HG02884 (cell line): Measurements from ENCODE around the gene FCHSD2.
"Not testable (repeated sequence)": the region's sequence is repeated elsewhere in the genome, so short reads cannot be mapped to it uniquely, and the experiment has no call there.

Source experiments
- ATAC-seq: cut with Tn5 transposase; IDR thresholded peaks from one replicate; pipeline ENCODE4 v1.9.1; 2021; ENCODE audit warnings: mild to moderate bottlenecking, moderate library complexity; ENCODE audit not compliant: unreplicated experiment

Gene FCHSD2

DNA sequence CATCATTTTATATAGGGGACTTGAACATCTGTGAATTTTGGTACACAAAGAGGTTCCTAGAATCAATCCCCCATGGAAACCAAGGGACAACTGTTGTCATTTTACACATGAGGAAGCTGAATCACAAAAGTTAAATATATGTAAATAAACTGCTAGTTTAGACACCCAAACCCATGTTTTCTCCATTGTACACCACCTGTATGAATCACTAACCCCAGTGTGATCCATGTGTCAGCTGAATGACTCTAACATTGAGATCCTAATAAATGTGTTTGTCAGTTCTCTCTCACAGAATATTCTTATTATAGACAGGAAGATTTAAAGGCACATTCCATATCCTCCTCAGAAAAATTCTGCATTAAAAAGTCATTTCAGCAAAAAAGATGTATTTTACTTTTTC lies 244.6 kb downstream of the FCHSD2 start:
- no peak for ATAC-seq

DNA sequence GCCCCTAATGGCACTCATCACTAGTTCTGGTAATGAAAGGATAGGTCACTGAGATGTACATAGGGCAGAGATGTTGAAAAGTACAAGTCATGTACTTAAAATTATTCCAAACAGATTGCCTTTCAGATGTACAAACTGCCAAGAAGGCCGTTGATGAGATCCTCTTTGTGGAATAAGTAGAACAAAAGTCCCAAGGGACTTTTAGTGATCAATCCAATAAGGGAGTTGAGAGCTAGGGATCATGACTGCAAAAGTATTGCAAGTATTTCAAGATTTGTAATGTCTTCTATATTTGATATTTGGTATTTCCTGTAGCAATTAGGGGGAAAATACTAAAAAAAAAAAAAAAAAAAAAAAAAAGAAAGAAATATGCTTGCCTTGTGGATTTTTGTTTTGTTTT lies 245.7 kb downstream of the FCHSD2 start:
- no peak for ATAC-seq

DNA sequence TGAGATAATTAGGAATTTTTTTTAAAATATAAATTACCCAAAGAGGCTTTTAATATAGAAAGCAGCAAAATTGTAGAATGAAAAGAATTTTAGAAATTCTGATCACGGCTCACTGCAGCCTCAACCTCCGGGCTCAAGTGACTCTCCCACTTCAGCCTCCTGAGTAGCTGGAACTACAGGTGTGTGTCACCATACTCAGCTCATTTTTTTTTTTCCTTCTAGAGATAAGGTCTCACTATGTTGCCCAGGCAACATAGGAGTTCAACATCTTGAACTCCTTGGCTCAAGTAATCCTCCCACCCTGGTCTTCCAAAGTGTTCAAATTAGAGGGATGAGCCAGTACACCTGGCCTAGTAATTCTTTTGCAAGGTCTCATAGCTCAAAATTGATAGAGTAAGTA lies 251.2 kb downstream of the FCHSD2 start:
- no peak for ATAC-seq

DNA sequence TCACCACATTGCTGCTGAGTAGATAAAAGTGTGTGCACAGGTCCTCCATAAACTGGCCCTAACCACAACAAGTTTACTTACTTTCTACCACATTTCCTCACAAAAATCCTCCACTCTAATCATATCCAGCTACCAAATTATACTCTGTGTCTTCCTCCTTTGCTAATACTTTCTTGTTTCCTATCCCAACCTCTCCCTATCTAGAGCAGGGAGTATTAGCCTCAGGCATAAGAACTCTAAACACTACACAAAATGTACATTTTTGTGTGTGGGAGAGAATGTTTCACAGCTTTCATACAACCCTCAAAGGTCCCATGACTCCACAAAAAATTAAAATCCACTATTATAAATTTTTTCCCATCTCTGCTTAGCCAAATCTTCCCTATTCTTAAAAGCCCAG lies 255.5 kb downstream of the FCHSD2 start:
- ATAC-seq: no peak

DNA sequence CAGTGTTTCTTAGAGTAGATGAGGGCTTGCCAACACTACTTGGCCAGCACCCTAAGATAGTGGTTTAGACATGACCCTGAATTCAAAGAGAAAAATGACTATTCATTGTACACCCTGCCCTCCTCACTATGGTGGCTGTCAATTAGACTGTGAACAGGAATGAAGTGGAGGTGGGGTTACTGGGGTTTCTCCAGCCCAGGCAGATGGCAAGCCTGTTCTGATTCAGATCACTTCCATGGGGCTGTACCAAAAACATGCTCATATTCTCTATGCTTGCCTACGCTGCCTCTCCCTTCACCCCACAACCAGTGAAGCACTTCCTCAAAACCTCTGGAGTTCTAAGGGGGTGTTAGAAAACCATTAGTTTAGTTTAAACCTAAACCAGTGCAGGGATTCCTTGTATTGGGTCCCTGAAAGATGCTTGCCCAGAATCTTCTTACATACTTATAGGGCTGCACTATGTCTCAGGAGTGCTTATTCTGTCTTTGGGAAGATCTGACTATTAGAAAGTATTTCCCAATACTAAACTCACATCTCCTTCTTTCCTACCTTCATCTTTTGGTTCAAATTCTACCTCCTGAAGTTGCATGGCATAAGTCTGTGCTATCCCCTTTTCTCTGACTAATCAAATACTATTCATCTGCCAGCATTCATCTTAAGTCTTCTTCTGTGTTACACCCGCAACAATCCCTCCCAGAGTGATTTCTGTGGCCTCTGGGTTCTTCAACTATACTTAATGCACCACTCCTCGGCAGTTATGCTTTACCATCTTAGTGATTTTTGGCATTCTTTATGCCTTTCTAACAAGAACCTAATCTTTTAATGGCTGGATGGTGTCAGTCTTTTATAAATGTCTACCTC lies 256.1 kb downstream of the FCHSD2 start:
- no peak for ATAC-seq

DNA sequence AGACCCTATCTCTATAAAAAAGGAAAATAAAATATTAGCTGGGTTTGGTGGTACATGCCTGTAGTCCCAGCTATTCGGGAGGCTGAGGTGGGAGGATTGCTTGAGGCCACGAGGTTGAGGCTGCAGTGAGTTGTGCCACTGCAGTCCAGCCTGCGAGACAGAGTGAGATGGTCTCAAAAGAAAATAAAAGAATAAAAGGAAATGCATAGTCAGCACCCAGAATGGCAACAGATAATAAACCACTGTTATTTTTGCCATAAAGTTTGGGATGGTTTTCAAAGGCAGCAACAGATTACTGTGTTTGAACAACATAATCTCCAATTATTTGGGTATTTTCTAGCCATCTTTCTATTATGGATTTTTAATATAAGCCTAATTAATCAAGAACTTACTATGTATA lies 266.0 kb downstream of the FCHSD2 start:
- no peak for ATAC-seq

DNA sequence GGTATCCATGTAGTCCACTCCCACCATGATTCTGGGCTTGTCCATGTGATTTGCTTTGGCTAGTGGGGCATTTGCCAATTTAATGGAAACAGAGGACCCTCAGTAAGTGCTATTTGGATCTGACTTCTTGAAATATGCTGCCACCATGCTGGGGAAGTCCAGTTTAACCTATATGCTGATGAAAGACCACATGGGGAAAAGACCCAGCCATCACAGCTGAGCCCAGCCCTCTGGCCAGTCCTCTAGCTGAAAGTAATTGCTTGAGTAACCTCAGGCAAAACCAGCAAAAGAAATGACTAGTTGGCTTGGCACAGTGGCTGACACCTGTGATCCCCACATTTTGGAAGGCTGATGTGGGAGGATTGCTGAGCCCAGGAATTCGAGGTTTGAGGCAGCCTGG lies 266.4 kb downstream of the FCHSD2 start:
- ATAC-seq: no peak

DNA sequence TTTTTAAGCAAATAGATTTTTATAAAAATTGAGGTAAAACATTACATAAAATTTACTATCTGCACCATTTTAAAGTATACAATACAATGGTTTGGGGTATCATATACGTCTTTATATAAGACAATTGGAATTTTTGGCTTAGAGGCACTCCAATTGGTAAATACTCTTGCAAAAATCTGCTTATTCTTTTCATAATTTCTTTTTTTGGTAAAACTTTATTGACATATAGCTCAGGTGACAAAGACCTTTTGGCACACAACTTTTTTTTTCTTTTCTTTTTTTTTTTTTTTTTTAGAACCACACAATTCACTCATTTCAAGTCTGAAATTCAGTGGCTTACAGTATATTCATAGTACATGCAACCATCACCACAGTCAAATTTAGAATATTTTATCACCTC lies 270.1 kb downstream of the FCHSD2 start:
- no peak for ATAC-seq

DNA sequence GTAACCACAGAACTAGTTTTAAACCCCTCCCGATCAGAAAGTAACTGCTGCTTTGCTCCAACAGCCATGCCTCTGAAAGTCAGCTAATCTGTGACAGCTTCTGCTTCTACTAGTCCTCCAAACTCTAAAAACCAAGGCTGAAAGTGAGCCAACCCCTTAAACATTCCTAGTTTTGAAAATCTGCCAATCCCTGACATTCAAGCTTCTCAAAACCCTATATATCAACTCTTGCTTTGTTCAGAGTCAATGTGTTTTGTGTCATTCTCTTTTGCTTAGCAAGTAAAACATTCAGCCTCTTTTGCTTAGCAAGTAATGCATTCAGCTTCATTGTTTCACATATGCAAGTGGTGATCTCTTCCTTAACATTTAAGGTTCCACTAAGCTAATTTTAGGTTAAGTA lies 271.0 kb downstream of the FCHSD2 start:
- no peak for ATAC-seq

DNA sequence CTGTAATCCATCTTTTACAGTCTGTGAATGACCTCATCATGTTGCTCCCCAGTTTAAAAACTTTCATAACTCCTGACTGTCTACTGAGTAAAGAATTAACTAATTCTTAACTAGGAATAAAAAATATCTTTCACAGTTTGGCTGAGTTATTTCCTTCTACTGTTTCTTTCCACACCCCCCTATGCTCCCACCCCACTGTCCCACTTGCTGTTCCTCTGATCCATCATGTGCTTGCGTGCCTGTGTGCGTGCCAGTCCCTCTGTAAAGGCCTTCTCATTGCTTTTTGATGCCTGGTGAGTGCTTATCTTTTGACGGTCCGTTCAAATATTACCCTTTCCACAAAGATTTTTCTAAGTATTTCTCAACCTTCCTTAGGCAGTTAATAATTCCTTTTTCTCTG lies 272.3 kb downstream of the FCHSD2 start:
- no peak for ATAC-seq

DNA sequence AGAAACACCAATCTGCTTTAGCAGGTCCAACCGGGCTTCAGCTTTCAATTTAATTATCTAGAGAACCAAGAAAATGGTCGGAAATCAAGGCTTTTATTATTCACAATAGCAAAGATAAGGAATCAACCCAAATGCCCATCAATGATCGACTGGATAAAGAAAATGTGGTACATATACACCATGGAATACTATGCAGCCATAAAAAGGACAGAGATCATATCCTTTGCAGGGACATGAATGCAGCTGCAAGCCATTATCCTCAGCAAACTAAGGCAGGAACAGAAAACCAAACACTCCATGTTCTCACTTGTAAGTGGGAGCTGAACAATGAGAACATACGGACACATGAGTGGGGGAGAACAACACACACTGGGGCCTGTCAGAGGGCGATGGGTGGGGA lies 274.1 kb downstream of the FCHSD2 start:
- no peak for ATAC-seq

DNA sequence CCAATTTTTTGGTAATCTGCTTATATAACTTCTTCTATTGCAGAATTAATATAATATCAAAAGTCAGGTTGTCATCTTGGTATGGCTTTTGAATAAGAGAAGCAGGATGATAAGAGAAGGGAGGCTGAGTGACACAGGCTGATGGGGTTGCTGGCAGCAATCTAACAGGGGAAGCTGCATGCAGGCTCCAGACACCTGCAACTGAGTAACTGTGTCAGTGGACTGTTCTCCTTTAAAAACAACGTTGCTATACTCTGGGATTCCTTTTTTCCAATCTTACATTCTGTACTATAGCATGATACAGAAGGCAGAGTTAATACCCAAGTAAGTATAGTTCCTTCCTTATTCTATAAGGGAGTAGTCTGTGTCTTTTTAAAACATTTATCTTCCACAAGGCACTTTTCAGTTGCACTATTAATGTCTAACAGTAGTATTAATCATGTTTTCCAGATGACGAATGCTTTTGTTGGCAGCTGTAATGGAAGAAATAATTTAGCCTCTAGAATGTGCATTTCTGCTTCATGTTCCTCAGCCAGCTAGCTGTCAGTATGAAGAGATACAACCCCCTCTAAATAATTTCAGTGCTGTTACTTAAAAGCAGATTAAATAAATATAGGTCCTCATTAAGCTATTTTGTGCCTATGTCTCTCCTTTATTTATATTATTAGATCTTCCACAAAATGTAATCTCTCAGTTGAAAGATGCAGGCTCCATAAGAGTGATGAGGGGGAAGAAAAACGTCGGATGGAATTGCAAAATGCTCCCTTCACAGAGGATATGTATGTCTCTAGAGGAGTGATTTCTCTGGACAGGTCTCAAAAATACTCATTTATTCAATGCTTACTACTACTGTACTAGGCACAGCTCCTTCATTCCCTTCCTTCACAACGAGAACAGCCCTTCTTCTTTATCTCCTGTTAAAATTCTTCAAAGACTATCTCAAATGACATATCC lies 277.1 kb downstream of the FCHSD2 start:
- ATAC-seq: no peak

DNA sequence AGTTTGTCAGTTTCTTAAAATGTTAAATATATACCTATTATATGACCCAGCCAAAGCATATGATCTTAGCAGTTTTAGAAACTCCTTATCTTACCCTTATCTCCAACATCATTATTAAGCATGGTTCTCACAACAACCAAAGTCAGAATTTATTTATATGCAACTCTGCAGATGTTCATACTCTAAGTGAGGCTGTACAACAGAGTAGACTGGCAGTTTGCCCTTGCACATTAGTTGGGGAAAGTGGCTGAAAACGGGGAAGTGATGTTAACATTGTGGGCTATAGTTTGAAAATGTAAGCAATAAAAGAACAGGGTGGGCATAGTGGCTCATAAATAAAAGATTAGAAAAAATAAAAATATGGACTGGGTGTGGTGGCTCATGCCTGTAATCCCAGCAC lies 278.2 kb downstream of the FCHSD2 start:
- ATAC-seq: no peak

DNA sequence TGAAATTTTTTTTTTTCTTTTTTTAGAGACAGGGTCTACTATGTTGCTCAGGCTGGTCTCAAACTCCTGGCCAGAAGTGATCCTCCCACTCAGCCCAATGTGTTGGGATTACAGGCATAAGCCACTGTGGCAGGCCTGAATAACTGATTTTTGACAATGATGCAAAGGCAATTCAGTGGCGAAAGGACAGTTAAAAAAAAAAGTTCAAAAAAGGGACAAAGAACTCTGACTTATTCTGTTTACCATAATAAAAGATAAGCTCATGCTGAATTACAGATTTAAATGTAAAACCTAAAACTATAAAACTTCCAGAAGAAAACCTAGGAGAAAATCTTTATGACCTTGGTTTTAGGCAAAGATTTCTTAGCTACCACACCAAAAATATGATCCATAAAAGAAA lies 279.0 kb downstream of the FCHSD2 start:
- ATAC-seq: no peak

DNA sequence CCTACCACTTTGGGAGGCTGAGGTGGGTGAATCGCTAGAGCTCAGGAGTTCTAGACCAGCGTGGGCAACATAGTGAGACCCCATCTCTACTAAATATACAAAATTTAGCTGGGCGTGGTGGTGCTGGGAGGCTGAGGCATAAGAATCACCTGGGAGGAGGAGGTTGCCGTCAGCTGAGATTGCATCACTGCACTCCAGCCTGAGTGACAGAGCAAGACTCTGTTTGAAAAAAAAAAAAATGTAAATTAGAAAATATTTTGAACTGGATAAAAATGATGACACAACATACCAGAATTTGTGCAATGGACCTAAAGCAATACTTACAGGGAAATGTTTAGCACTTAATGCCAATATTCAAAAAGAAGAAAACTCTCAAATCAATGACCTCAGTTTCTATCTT lies 281.5 kb downstream of the FCHSD2 start:
- no peak for ATAC-seq

DNA sequence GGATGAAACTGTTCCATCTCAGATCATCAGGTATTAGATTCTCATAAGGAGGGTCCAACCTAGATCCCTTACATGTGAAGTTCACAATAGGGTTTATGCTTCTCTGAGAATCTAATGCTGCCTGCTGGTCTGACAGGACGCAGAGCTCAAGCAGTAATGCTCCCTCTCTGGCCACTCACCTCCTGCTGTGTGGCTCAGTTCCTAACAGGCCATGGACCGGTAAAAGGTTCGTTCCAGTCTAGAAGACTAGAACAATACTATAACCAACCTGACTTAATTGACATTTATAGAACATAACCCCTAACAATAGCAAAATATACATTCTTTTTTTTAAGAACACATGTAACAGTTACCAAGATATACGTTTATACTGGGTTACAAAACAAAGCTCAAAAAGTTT lies 282.1 kb downstream of the FCHSD2 start:
- ATAC-seq: no peak

DNA sequence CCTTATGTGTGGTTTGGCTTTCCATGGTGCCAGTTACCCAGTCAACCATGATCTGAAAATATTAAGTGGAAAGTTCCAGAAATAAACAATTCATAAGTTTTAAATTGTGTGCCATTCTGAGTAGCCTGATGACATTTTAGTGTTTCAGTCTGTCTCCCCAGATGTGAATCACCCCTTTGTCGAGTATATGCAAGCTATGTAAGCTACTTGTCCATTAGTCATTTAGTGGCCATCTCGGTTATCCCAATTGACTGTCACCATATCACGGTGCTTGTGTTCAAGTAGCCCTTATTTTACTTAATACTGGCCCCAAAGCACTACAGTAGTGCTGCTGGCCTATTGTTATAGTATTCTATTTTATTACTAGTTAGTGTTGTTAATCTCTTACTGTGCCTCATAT lies 283.0 kb downstream of the FCHSD2 start:
- ATAC-seq: no peak

DNA sequence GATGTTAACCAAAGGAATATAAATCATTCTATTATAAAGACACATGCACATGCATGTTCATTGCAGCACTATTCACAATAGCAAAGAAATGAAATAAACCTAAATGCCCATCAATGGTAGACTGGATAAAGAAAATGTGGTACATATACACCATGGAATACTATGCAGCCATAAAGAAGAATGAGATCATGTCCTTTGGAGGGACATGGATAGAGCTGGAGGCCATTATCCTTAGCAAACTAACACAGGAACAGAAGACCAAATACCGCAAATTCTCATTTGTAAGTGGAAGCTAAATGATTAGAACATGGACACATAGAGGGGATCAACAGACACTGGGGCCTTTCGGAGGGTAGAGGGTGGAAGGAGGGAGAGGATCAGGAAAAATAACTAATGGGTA lies 283.9 kb downstream of the FCHSD2 start:
- ATAC-seq: not testable (repeated sequence)

DNA sequence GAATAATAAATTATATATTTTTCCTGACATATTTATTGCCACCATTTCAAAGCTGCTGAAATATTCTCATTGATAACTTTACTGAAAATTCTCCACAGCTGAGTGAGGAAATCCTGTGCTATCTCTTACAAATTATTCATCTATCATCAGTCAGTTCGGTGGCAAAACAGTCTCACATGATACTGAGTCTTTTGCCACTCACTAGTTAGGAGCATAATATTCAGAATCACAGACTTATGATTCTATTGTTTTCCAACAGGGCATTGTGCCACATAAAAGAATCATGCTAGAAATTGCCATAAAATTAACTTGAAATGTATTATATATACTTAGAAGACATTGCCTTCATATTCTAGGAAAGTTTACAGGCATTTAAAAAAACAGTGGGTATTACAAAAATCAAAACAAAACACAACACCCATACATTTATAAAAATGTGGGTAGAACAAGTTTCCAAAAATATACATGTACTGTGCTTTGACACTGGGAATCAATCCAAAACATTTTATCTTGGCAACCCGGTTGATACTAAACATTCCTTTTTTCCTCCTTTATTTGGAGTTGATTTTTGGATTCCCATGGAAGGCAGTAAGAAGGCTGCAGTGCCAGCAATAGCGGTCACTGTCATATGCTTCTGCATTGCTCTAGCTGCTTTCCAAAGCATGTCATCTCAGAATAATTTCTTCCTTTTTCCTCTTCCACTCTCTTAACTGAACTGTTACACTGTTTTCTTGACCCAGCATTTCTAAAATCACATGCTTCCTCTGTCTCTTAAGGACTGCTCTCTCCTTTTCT lies 285.4 kb downstream of the FCHSD2 start:
- no peak for ATAC-seq

DNA sequence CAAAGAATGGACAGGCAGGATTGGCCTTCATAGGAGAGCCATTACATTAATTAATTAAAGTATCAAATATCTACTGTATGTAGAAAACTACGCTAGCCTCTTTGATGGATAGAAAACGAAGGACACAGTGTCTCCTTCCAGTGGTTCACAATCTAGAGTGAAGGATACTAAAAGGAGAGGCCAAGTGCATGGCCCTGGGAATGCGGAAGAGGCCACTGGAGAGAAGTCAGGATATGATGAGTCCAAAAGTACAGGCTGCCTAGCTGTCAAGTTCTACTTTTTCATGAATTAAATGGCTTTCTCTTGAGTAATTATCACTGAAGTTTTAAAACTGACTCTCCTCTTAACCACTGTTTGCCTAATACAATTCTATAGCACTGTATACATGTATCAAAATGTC lies 286.1 kb downstream of the FCHSD2 start:
- ATAC-seq: no peak

DNA sequence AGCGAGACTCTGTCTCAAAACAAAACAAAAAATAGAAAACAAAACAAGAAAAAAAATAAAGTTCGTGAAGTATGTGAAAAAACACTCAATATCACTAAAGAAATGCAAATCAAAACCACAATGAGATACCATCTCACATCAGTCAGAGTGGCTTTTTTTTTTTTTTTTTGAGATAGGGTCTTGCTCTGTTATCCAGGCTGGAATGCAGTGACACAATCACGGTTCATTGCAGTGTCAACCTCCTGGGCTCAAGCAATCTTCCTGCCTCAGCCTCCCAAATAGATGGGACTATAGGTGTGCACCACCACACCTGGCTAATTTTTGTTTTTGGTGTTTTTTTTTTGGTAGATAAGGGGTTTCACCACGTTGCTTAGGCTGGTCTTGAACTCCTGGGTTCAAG lies 290.4 kb downstream of the FCHSD2 start:
- no peak for ATAC-seq
